ENCODE data around the gene DNM2.
"Not testable (repeated sequence)": the region's sequence is repeated elsewhere in the genome, so short reads cannot be mapped to it uniquely, and the experiment has no call there.

Gene DNM2

DNA sequence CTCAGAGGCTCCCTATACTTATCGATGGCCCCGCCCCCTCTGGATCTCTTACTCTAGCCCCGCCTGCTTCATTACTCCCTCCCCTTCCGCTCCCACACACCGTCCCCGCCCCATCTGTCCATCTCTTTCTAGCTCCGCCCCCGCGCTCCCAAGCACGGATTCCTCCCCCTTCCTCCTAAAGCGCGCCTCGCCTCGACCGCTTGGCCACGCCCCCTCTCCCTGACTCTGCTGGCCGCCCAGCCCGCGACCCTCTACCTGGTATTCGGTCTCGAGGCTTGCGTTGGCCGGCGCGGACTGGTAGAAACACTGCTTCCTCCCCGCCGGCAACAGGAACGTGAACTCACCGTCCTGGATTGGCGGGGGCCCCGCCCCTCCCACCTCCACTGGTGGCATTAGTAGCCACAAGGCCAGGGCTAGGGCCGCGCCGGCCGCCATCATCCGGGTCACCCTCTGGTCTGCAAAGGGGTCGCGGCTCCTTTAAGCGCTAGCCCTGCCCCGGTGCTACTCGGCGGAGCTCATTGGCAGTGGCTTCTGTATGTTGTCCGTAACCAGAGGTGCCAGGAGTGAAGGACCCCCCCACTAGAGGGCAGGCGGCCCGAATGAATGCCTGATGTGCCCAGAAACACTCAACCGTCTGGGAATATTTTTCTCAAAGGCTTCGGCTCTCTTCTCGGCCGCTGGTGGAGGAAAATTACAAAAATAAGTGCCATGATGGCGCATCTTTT, 118.0 kb downstream of the DNM2 start, which contains the start of gene TMED1:
Gene TMED1, minus strand, starts transcription at position 459 of the 725 bp plus-strand sequence. Its CDS starts 21 bp downstream, at position 438.
- H3K4me1 Mint-ChIP-seq (ENCODE audit: low read depth): peaks cover 12% of the 10 kb centered on the region
- no peaks in the 10 kb centered on the region for H3K27me3 Mint-ChIP-seq (ENCODE audit: low read depth)
- H3K36me3 Mint-ChIP-seq (ENCODE audit: low read depth): peaks cover 19% of the 10 kb centered on the region
- peak within 1 kb of the TSS; percentile 99 for H3K27ac Mint-ChIP-seq
- H3K9me3 Mint-ChIP-seq: peaks cover 9% of the 10 kb centered on the region
- DNase-seq (ENCODE audit: low spot score): peak; percentile 95
- peak within 1 kb of the TSS; percentile 95 for H3K4me3 Mint-ChIP-seq

DNA sequence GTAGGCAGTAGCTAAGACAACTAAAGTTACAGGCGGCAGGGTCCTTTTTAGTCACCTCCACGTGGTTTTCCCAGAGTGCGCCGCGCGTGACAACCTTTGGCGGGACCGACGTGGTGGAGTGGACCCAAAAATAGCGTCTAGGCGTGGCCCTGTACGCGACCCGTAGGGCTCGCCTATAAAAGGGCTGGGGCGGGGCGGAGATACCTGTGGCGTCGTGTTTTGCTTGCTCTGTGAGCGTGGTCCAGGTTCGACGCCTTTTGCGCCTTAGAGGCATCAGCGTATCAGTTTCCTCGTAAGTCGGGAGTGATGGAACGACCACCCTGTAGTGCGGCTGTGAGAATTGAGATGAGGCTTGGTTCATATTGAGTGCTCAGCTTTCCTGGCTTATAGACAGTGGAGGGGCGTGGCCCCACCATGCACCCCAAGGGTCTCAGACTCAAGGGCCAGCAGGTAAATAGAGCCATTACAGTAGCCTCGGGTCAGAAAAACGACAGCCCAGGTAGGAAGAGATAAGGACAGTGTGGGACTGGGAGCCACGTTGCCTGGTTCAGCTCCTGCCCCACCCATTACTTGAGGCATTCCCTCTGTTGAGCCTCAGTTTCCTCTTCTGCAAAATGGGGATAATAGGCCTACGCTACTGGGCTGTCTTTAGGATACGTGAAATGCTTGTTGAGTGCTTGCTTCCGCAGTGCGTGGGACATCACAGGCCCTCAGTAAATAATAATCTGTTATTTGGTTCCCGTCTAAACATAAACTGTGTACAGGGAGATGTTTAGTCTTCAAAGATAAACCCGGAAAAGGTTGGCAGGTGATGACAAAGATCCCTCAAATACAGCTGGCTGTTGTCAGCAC, 118.8 kb downstream of the DNM2 start:
- DNase-seq (ENCODE audit: low spot score): peak; percentile 80
- Mint-ChIP-seq H3K27ac (peak overlapping the region; percentile 99), H3K4me3 (peak overlapping the region; percentile 95)

DNA sequence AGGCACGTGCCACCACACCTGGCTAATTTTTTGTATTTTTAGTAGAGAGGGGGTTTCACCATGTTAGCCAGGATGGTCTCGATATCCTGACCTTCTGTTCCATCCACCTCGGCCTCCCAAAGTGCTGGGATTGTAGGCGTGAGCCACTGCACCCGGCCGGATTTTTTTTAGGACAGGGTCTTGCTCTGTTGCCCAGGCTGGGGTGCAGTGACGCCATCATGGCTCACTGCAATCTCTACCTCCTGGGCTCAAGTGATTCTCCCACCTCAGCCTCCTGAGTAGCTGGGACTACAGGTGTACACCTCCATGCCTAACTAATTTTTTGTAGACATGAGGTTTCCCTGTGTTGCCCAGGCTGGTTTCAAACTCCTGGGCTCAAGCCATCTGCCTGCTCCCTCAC, 119.8 kb downstream of the DNM2 start:
- H3K4me3 Mint-ChIP-seq; H3K27ac Mint-ChIP-seq; DNase-seq (ENCODE audit: low spot score); H3K9me3 Mint-ChIP-seq; H3K27me3 Mint-ChIP-seq (ENCODE audit: low read depth): not testable (repeated sequence)
- Mint-ChIP-seq H3K4me1 (ENCODE audit: low read depth) (peaks cover 12% of the 10 kb centered on the region), H3K36me3 (ENCODE audit: low read depth) (peaks cover 19% of the 10 kb centered on the region)

More for the DNA sequence above, 118.8 kb downstream of the DNM2 start:
- no peaks in the 10 kb centered on the region for H3K27me3 Mint-ChIP-seq (ENCODE audit: low read depth)
- H3K36me3 Mint-ChIP-seq (ENCODE audit: low read depth): peaks cover 19% of the 10 kb centered on the region
- H3K9me3 Mint-ChIP-seq: peaks cover 9% of the 10 kb centered on the region
- H3K4me1 Mint-ChIP-seq (ENCODE audit: low read depth): peaks cover 12% of the 10 kb centered on the region

DNA sequence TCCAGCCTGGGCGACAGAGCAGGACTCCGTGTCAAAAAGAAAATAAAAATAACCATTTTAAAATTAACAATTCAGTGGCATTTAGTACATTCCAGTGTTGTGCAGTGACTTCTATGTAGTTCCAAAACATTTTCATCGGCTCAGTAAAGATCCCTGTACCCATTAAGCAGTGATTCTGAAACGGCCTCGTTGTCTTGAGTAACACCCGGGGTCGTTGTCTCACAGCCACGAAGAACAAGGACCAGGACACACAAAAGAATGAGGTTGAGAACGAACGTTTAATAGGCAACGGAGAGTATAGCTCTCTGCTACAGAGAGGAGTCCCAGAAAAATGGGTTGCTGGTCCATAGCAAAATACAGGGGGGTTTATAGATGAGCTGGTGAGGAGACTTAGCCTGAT, 120.5 kb downstream of the DNM2 start:
- Mint-ChIP-seq H3K9me3 (peaks cover 9% of the 10 kb centered on the region), H3K27me3 (ENCODE audit: low read depth) (no peaks in the 10 kb centered on the region), H3K27ac (no peak overlapping the region), H3K4me1 (ENCODE audit: low read depth) (peaks cover 12% of the 10 kb centered on the region), H3K36me3 (ENCODE audit: low read depth) (peaks cover 15% of the 10 kb centered on the region), H3K4me3 (no peak overlapping the region)
- DNase-seq (ENCODE audit: low spot score): no peak

DNA sequence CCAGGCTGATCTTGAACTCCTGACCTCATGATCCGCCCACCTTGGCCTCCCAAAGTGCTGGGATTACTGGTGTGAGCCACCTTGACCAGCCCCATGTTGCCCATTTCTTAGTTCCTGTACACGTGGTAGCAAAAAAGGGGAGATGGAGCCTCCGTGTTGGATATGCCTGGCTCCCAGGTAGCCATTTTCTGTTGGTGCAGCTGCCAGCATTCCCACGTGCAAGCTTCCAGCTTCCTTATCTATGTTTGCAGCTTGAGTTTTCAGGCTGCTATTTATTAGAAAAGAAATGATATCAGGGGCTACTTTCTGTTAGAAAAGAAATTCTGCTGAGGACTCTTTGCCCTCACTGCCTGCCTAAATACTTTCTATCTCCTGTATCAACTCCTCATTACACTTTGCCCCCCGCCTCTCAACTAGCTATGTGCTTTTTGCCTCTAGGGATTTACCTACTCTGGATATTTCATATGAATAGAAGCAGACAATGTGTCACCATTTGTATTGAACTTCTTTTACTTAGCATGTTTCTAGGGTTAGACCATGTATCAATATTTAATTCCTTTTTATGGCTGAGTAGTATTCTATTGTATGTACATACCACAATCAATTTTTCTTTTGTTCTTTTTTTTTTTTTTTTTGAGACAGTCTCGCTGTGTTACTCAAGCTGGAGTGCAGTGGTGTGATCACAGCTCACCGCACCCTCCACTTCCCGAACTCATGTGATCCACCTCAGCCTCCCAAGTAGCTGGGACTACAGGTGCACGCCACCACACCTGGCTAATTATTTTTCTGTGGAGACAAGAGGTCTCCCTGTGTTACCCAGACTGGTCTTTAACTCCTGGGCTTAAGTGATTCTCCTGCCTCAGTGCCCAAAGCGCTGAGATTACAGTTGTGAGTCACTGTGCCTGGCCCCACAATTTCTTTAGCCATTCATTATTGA, 121.5 kb downstream of the DNM2 start:
- H3K27ac Mint-ChIP-seq: no peak overlapping the region
- H3K27me3 Mint-ChIP-seq (ENCODE audit: low read depth): no peaks in the 10 kb centered on the region
- no peak for DNase-seq (ENCODE audit: low spot score)
- no peak overlapping the region for H3K4me3 Mint-ChIP-seq
- peaks cover 12% of the 10 kb centered on the region for H3K4me1 Mint-ChIP-seq (ENCODE audit: low read depth)
- H3K9me3 Mint-ChIP-seq: peaks cover 9% of the 10 kb centered on the region
- peaks cover 13% of the 10 kb centered on the region for H3K36me3 Mint-ChIP-seq (ENCODE audit: low read depth)

DNA sequence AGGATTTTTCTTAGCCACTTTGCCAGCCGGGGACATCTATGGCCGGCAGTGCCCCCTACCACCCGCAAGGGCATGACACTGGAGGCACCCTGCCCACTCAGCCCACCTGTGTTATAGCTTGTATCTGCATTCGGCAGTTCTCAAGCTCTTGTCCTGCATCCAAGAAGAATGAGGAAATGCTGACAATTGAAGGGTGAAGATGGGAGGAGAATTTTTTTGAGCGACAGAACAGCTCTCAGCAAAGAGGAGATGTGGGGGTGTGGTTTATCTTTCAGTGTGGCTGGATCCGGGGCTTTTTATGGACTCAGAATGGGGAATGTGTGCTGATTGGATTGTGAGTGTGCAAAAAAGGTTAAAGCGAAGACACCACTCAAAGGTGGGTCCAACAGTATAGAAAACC, 124.9 kb downstream of the DNM2 start:
- no peak overlapping the region for H3K4me3 Mint-ChIP-seq
- H3K36me3 Mint-ChIP-seq (ENCODE audit: low read depth): peaks cover 4% of the 10 kb centered on the region
- no peak for DNase-seq (ENCODE audit: low spot score)
- H3K27me3 Mint-ChIP-seq (ENCODE audit: low read depth): no peaks in the 10 kb centered on the region
- H3K9me3 Mint-ChIP-seq: peaks cover 10% of the 10 kb centered on the region
- no peak overlapping the region for H3K27ac Mint-ChIP-seq
- no peaks in the 10 kb centered on the region for H3K4me1 Mint-ChIP-seq (ENCODE audit: low read depth)

DNA sequence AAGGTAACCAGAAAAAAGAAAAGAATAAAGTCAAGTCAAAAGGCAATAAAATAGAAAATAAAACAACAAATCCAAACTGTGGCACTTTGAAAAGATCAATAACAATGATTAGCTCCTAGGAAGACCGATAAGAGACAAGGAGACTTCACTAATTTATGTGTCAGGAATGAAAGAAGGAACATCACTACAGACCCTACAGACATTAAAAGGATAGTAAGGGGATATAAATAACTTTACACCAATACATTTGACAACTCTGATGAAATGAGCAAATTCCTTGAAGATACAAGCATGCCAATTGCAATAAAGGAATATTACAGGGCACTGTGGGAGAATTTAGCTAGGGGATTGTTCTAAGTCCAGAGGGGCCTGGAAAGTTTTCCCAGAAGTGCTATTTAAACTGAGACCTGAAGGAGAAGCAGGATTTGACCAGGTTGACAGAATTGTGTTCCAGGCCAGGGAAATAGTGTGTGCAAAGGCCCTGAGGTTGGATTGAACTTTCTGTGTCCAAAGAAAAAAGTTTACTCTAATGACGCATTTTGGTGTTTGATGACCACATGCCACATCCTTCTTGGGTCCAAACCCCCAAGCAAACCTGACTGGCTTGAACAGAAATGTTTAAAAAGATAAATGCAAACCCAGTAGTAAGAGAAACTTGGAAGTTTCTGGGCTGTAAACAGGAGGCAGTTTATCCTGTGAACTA, 128.8 kb downstream of the DNM2 start:
- Mint-ChIP-seq H3K4me1 (ENCODE audit: low read depth) (peaks cover 6% of the 10 kb centered on the region), H3K4me3 (no peak overlapping the region), H3K36me3 (ENCODE audit: low read depth) (peaks cover 4% of the 10 kb centered on the region), H3K27me3 (ENCODE audit: low read depth) (no peaks in the 10 kb centered on the region), H3K27ac (no peak overlapping the region), H3K9me3 (peaks cover 6% of the 10 kb centered on the region)
- DNase-seq (ENCODE audit: low spot score): no peak

DNA sequence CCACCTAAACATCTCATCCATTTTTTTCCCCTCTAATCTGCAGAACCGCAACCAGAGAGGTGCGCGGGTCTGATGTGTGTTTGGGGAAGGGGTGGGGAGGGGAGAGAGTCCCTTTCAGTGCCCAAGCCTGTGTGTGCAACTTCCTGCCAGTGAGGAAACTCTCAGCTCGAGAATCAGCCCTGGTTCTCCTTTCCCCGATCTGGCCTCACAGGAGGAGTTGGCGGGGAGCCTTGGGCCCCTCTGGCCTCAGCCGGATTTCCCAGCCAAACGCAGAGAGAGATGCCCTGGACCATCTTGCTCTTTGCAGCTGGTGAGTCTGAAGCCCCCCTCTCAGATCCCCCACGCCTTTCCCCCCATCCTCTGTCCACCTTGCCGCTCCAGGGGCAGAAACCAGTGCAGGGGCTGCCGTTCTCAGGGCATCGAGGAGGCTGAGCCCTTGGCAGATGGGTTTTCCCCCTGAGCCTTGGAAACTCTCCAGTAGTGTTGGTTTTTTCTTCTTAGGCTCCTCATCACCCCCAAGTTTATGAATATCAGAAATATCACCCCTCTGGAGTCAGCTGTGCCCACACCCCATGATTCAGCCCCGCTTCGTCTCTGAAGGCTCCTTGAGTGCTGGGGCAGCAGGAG, 130.5 kb downstream of the DNM2 start, which contains the start of gene C19orf38:
Gene C19orf38, plus strand, starts transcription at position 186 of the 627 bp plus-strand sequence. Its CDS starts 94 bp downstream, at position 280.
- Mint-ChIP-seq H3K4me1 (ENCODE audit: low read depth) (peaks cover 6% of the 10 kb centered on the region), H3K36me3 (ENCODE audit: low read depth) (peaks cover 4% of the 10 kb centered on the region), H3K9me3 (peaks cover 6% of the 10 kb centered on the region), H3K27me3 (ENCODE audit: low read depth) (no peaks in the 10 kb centered on the region), H3K4me3 (peak within 1 kb of the TSS; percentile 55), H3K27ac (peak within 1 kb of the TSS; percentile 57)
- no peak for DNase-seq (ENCODE audit: low spot score)

DNA sequence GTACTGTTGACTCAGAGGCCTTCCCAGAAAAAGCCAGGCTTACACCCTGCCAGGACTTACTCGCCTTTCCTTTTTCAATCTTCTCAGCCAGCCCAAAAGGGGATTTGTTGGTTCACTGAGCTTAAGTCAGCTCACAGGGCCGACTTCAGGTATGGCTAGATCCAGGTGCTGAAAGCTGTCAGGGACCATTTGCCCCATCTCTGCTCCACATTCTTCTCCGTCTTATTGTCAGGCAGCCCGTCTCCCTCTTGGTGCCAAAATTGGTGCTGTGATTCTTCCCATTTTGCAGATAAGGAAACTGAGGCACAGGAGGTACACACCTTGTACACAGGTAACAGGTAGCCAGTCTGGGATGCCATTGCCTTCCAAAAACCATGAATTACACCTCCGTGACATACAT, 132.8 kb downstream of the DNM2 start:
- peaks cover 6% of the 10 kb centered on the region for H3K4me1 Mint-ChIP-seq (ENCODE audit: low read depth)
- H3K27ac Mint-ChIP-seq: no peak overlapping the region
- peaks cover 4% of the 10 kb centered on the region for H3K36me3 Mint-ChIP-seq (ENCODE audit: low read depth)
- no peak for DNase-seq (ENCODE audit: low spot score)
- H3K9me3 Mint-ChIP-seq: peaks cover 6% of the 10 kb centered on the region
- no peaks in the 10 kb centered on the region for H3K27me3 Mint-ChIP-seq (ENCODE audit: low read depth)
- no peak overlapping the region for H3K4me3 Mint-ChIP-seq

DNA sequence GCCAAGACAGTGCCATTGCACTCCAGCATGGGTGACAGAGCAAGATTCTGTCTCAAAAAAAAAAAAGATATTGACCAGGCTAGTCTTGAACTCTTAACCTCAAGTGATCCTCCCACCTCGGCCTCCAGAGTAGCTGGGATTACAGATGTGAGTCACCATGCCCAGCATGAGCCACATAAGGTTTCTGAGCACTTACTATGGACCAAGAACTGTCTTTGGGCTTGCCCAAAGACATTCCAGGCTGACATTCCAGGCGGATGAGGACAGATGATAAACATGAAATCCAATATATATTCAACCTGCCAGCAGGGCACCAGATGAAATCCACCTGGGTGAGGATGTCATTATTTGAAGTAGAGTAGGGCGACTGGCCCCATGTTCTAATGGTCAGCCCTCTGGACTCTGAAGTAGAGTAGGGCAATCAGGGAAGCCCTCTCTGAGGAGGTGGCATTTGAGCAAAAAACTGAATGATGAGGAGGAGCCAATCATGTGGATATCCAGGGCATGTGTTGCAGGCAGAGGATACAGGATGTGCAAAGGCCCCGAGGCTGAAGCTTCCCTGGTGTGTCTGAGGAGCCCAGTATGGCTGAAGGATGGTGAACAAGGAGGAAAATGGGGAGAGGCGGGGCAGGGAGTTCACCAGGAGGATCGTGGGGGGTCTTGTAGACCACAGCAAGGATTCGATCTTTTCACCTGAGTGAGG, 134.4 kb downstream of the DNM2 start:
- Mint-ChIP-seq H3K4me1 (ENCODE audit: low read depth) (peaks cover 6% of the 10 kb centered on the region), H3K9me3 (no peaks in the 10 kb centered on the region), H3K27me3 (ENCODE audit: low read depth) (no peaks in the 10 kb centered on the region), H3K27ac (no peak overlapping the region), H3K36me3 (ENCODE audit: low read depth) (no peaks in the 10 kb centered on the region), H3K4me3 (no peak overlapping the region)
- no peak for DNase-seq (ENCODE audit: low spot score)

DNA sequence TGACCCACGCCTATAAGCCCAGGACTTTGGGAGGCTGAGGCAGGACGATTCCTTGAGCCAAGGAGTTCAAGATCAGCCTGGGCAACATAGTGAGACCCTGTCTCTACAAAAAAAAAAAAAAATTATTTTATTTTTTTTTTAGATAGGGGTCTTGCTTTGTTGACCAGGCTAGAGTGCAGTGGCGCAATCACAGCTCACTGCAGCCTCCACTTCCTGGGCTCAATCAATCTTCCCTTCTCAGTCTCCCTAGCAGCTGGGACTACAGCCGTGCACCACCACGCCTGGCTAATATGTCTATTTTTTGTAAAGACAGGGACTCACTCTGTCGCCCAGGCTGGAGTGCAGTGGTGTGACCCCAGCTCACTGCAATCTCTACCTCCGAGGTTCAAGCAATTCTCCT, 135.1 kb downstream of the DNM2 start:
- Mint-ChIP-seq H3K9me3 (no peaks in the 10 kb centered on the region), H3K4me1 (ENCODE audit: low read depth) (peaks cover 6% of the 10 kb centered on the region), H3K27ac (no peak overlapping the region), H3K27me3 (ENCODE audit: low read depth) (no peaks in the 10 kb centered on the region), H3K4me3 (no peak overlapping the region), H3K36me3 (ENCODE audit: low read depth) (no peaks in the 10 kb centered on the region)
- DNase-seq (ENCODE audit: low spot score): no peak

DNA sequence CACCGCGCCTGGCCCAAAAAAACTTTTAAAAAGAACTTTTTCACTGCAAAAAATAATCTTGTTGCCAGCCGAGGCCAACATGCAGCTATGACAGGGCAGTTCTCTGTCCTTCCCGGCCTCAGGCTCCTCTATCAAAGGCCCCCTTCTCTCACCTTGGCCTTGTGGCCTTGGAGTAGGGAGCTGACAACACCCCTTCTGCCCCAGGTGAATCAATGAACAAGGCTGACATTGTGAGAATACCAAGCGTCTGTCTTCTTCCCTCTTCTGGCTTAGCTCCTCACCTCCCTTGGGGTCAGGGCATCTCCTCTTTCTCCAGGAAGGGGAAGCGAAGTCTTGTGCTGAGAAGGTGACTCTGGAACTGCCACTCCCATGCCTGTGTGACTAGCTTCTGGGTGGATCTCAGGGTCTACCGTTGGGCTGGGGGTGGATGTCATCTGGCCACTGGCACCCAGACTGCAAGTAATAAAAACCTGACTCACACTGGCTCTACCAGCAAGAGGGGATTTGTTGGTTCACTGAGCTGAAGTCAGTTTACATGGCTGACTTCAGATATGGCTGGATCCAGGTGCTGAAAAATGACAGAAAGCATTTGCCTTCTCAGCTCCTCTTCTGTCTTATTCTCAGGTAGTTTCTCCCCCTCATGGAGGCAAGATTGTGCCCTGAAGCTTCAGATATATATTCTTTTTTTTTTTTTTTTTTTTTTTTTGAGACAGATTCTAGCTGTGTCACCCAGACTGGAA, 136.6 kb downstream of the DNM2 start:
- H3K9me3 Mint-ChIP-seq: no peaks in the 10 kb centered on the region
- no peaks in the 10 kb centered on the region for H3K4me1 Mint-ChIP-seq (ENCODE audit: low read depth)
- H3K36me3 Mint-ChIP-seq (ENCODE audit: low read depth): no peaks in the 10 kb centered on the region
- no peak for DNase-seq (ENCODE audit: low spot score)
- no peaks in the 10 kb centered on the region for H3K27me3 Mint-ChIP-seq (ENCODE audit: low read depth)
- H3K27ac Mint-ChIP-seq: no peak overlapping the region
- no peak overlapping the region for H3K4me3 Mint-ChIP-seq
